Astrocyte (in vitro differentiated cells and primary cell): ENCODE data around the gene SFTPA2.

Experiments used
- EZH2 ChIP-seq: IDR thresholded peaks from 2 replicates; pipeline ENCODE4 v1.6.1; 2012; ENCODE audit warnings: mild to moderate bottlenecking, low read length, inconsistent platforms; ENCODE audit not compliant: insufficient read depth
- TF ChIP-seq, protein P1 (sequence below): IDR thresholded peaks from 2 replicates; pipeline ENCODE4 v1.5.1; 2011; ENCODE audit warnings: low read depth, mild to moderate bottlenecking, inconsistent platforms, low read length, moderate library complexity; ENCODE audit not compliant: insufficient read depth

GRCh38 chr10:79555354-79556309, 4.6 kb downstream of the SFTPA2 start:
- TF ChIP-seq, protein P1, sequence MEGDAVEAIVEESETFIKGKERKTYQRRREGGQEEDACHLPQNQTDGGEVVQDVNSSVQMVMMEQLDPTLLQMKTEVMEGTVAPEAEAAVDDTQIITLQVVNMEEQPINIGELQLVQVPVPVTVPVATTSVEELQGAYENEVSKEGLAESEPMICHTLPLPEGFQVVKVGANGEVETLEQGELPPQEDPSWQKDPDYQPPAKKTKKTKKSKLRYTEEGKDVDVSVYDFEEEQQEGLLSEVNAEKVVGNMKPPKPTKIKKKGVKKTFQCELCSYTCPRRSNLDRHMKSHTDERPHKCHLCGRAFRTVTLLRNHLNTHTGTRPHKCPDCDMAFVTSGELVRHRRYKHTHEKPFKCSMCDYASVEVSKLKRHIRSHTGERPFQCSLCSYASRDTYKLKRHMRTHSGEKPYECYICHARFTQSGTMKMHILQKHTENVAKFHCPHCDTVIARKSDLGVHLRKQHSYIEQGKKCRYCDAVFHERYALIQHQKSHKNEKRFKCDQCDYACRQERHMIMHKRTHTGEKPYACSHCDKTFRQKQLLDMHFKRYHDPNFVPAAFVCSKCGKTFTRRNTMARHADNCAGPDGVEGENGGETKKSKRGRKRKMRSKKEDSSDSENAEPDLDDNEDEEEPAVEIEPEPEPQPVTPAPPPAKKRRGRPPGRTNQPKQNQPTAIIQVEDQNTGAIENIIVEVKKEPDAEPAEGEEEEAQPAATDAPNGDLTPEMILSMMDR = no peak
- TF ChIP-seq EZH2 = no peak
